Heart left ventricle (tissue), 13 donors: ENCODE measurements around the gene PAK4.

Experiments used
- POLR2A ChIP-seq, 2 donors: fragments of 450-650 bp; IDR thresholded peaks; one replicate each; pipeline ENCODE4 v1.6.1; 2017; ENCODE audit warnings: antibody characterized with exemption in 2 of 2, mild to moderate bottlenecking in 2 of 2, moderate library complexity in 2 of 2
- TF ChIP-seq, protein P1 (sequence below), 12 donors: fragments of 200-600 bp; sonication (generic) in 4 of 12; IDR thresholded peaks; one replicate each; pipeline versions ENCODE4 v1.5.0 to v1.8.0; 2018 to 2022; ENCODE audit warnings: antibody characterized with exemption in 12 of 12, mild to moderate bottlenecking in 5 of 12
- donor health status: ischemic (EF 13 %, LVEDD 7.1; RV severe dilation, severe dysfunction).
- donor health status: DM: no; HTN: yes; CAD: no.
- donor health status: DM: no; HTN: no; CAD: no.
- donor health status: ischemic (EF 25% LVEDD 6.9; RV normal size, moderate dysfunction).
- donor health status: ischemic (EF 25% LVEDD 5.7; RV mildly dilated, moderate dysfunction).
- donor health status: ischemic (EF 35%, LVEDD 5.7; RV mildly dilated, moderate dysfunction).
- donor health status: nonischemic (EF 11% LVEDD 7.7; RV severe dilation, severe dysfunction).
- donor health status: DM: yes; HTN: yes; CAD: no.
- donor health status: PGD.
- donor health status: ischemic (EF 29% LVEDD 5.4; RV normal size, mild dysfunction).
- donor health status: nonischemic (EF 23%, LVEDD 6.1; RV moderate dilation, normal function).

DNA sequence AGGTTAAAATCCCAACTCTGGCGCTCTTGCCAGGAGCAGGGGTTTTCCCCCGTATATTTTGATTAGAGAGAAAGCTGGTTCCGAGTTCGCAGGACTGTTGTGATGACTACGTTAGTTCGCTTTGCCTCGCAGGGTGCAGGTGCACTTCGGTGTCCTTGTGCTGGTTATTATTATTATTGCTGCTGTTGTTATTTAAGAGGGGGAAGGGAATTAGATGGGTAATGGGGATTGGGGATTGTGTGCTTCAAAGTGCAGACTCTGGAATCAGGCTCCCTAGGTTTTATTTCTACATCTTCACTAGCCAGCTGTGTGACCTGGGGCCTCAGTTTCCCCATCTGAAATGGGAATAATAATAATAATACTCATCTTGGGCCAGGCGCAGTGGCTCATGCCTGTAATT is 26.2 kb upstream of the PAK4 start:
- TF ChIP-seq, protein P1, sequence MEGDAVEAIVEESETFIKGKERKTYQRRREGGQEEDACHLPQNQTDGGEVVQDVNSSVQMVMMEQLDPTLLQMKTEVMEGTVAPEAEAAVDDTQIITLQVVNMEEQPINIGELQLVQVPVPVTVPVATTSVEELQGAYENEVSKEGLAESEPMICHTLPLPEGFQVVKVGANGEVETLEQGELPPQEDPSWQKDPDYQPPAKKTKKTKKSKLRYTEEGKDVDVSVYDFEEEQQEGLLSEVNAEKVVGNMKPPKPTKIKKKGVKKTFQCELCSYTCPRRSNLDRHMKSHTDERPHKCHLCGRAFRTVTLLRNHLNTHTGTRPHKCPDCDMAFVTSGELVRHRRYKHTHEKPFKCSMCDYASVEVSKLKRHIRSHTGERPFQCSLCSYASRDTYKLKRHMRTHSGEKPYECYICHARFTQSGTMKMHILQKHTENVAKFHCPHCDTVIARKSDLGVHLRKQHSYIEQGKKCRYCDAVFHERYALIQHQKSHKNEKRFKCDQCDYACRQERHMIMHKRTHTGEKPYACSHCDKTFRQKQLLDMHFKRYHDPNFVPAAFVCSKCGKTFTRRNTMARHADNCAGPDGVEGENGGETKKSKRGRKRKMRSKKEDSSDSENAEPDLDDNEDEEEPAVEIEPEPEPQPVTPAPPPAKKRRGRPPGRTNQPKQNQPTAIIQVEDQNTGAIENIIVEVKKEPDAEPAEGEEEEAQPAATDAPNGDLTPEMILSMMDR (IDR thresholded peaks at IDR 0.05): no peak
- TF ChIP-seq POLR2A (IDR thresholded peaks at IDR 0.05): no peak
